ENCODE results near the gene RNF212B. TPM values are rescaled to one million over a fixed set of nuclear protein-coding genes. Genes with fewer than 3 reads are reported as not detected.
A peak's percentile ranks its signal among the peaks of the same experiment; 100 is the strongest.

RNF212B gene
- total and polyA plus RNA-seq, 2 of the 13 experiments (the other 11 are each of a cell fraction or from before 2014, with no cell fraction given): 0.05 TPM; not detected in 1

DNA sequence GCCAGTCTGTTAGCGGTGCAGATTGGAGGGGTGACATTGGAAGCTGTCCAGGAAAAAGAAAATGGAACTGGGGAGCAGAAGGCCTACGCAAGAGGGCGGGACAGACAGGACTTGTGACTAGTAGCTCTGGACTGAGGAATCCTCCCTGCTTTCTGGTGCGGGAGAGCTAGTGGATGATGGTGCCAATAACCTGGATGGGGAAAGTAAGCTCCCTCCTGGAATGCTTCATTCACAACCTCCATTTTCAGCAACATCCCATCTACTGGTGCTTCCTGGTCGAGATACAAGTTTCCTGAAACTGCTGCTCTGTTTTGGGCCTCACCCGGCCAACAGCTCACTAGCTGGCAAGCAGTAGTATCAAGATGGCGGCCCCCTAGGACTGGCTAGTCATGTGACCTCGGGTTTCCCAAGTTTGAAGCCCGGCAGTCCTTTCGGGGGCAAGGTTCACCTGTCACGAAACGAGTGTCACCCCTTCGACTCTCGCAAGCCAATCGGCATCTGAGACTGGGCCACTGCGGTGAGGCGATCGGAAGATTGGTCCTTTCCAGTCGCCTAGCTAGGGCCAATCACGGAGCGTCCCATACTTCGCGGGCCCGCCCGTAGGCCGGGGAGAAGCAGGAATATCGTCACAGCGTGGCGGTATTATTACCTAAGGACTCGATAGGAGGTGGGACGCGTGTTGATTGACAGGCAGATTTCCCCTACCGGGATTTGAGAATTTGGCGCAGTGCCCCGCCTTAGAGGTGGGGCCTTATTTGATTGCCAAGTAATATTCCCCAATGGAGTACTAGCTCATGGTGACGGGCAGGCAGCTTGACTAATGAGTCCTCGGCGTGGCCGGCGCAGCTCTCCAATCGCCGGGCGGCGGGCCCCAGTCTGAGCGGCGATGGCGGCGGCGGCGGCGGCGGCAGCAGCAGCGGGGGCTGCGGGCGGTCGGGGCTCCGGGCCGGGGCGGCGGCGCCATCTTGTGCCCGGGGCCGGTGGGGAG is 83.1 kb downstream of the RNF212B start, which contains the start of gene PABPN1 (continued):
- TF ChIP-seq ZNF75D (CRISPR knock-in tag; IDR thresholded peaks at IDR 0.05; ENCODE audit: borderline replicate concordance): no peak
- TF ChIP-seq, protein P1, sequence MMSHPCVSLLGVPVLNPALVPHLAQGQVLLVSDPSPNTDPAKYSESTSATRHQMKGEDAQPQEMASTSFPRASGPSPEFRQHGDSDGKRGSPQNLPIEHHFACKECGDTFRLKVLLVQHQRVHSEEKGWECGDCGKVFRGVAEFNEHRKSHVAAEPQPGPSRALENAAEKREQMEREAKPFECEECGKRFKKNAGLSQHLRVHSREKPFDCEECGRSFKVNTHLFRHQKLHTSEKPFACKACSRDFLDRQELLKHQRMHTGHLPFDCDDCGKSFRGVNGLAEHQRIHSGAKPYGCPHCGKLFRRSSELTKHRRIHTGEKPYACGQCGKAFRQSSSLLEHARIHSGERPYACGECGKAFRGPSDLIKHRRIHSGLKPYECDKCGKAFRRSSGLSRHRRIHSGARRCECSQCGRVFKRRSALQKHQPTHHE (CRISPR knock-in tag; IDR thresholded peaks at IDR 0.05; ENCODE audit: borderline replicate concordance): peak; percentile 34; the same call in 1 of the 2 replicates
- peak; percentile 68; the same call in 1 of the 2 replicates for TF ChIP-seq ZFP82 (CRISPR knock-in tag; IDR thresholded peaks at IDR 0.05; ENCODE audit: borderline replicate concordance)
- TF ChIP-seq ZBTB38 (CRISPR knock-in tag; IDR thresholded peaks at IDR 0.05): peak; percentile 100
- TF ChIP-seq ZNF761 (CRISPR knock-in tag; conservative IDR thresholded peaks at IDR 0.05): peak; percentile 98
- TF ChIP-seq ZNF557 (CRISPR knock-in tag; IDR thresholded peaks at IDR 0.05): peak; percentile 51
- TF ChIP-seq, protein P2, sequence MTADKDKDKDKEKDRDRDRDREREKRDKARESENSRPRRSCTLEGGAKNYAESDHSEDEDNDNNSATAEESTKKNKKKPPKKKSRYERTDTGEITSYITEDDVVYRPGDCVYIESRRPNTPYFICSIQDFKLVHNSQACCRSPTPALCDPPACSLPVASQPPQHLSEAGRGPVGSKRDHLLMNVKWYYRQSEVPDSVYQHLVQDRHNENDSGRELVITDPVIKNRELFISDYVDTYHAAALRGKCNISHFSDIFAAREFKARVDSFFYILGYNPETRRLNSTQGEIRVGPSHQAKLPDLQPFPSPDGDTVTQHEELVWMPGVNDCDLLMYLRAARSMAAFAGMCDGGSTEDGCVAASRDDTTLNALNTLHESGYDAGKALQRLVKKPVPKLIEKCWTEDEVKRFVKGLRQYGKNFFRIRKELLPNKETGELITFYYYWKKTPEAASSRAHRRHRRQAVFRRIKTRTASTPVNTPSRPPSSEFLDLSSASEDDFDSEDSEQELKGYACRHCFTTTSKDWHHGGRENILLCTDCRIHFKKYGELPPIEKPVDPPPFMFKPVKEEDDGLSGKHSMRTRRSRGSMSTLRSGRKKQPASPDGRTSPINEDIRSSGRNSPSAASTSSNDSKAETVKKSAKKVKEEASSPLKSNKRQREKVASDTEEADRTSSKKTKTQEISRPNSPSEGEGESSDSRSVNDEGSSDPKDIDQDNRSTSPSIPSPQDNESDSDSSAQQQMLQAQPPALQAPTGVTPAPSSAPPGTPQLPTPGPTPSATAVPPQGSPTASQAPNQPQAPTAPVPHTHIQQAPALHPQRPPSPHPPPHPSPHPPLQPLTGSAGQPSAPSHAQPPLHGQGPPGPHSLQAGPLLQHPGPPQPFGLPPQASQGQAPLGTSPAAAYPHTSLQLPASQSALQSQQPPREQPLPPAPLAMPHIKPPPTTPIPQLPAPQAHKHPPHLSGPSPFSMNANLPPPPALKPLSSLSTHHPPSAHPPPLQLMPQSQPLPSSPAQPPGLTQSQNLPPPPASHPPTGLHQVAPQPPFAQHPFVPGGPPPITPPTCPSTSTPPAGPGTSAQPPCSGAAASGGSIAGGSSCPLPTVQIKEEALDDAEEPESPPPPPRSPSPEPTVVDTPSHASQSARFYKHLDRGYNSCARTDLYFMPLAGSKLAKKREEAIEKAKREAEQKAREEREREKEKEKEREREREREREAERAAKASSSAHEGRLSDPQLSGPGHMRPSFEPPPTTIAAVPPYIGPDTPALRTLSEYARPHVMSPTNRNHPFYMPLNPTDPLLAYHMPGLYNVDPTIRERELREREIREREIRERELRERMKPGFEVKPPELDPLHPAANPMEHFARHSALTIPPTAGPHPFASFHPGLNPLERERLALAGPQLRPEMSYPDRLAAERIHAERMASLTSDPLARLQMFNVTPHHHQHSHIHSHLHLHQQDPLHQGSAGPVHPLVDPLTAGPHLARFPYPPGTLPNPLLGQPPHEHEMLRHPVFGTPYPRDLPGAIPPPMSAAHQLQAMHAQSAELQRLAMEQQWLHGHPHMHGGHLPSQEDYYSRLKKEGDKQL (CRISPR knock-in tag; IDR thresholded peaks at IDR 0.05; ENCODE audit: low read depth): 0 out of 2 replicates have a peak, but pooled peaks have one; percentile 6
- TF ChIP-seq, protein P3, sequence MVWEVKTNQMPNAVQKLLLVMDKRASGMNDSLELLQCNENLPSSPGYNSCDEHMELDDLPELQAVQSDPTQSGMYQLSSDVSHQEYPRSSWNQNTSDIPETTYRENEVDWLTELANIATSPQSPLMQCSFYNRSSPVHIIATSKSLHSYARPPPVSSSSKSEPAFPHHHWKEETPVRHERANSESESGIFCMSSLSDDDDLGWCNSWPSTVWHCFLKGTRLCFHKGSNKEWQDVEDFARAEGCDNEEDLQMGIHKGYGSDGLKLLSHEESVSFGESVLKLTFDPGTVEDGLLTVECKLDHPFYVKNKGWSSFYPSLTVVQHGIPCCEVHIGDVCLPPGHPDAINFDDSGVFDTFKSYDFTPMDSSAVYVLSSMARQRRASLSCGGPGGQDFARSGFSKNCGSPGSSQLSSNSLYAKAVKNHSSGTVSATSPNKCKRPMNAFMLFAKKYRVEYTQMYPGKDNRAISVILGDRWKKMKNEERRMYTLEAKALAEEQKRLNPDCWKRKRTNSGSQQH (CRISPR knock-in tag; IDR thresholded peaks at IDR 0.05; ENCODE audit: low read depth): 0 out of 2 replicates have a peak, but pooled peaks have one; percentile 38
- no peak for TF ChIP-seq ZNF558 (CRISPR knock-in tag; IDR thresholded peaks at IDR 0.05; ENCODE audit: borderline replicate concordance)
- peak; percentile 95 for TF ChIP-seq SAFB2 (CRISPR knock-in tag; IDR thresholded peaks at IDR 0.05; ENCODE audit: borderline replicate concordance, low read depth)
- peak; percentile 85 for TF ChIP-seq ELF1 (CRISPR knock-in tag; IDR thresholded peaks at IDR 0.05)
- TF ChIP-seq, protein P4, sequence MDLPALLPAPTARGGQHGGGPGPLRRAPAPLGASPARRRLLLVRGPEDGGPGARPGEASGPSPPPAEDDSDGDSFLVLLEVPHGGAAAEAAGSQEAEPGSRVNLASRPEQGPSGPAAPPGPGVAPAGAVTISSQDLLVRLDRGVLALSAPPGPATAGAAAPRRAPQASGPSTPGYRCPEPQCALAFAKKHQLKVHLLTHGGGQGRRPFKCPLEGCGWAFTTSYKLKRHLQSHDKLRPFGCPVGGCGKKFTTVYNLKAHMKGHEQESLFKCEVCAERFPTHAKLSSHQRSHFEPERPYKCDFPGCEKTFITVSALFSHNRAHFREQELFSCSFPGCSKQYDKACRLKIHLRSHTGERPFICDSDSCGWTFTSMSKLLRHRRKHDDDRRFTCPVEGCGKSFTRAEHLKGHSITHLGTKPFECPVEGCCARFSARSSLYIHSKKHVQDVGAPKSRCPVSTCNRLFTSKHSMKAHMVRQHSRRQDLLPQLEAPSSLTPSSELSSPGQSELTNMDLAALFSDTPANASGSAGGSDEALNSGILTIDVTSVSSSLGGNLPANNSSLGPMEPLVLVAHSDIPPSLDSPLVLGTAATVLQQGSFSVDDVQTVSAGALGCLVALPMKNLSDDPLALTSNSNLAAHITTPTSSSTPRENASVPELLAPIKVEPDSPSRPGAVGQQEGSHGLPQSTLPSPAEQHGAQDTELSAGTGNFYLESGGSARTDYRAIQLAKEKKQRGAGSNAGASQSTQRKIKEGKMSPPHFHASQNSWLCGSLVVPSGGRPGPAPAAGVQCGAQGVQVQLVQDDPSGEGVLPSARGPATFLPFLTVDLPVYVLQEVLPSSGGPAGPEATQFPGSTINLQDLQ (CRISPR knock-in tag; IDR thresholded peaks at IDR 0.05): no peak
- no peak; the same call in 1 of the 2 replicates for TF ChIP-seq ZNF703 (CRISPR knock-in tag; IDR thresholded peaks at IDR 0.05; ENCODE audit: borderline replicate concordance)
- TF ChIP-seq RARG (CRISPR knock-in tag; IDR thresholded peaks at IDR 0.05; ENCODE audit: low read depth): peak; percentile 79; the same call in 1 of the 2 replicates
- TF ChIP-seq SYNCRIP (IDR thresholded peaks at IDR 0.05; ENCODE audit: insufficient read depth, low read depth, low read length): no peak
- TF ChIP-seq HNRNPLL (IDR thresholded peaks at IDR 0.05; ENCODE audit: low read depth, low read length, poor library complexity, severe bottlenecking): peak; percentile 89

Measured in HepG2 (cell line).